HG02588 (cell line): Measurements from ENCODE around the gene PURA.

Experiments used
- ATAC-seq: cut with Tn5 transposase; IDR thresholded peaks from one replicate; pipeline ENCODE4 v1.9.1; 2021; ENCODE audit warnings: mild to moderate bottlenecking, moderate library complexity; ENCODE audit not compliant: unreplicated experiment

PURA gene

DNA sequence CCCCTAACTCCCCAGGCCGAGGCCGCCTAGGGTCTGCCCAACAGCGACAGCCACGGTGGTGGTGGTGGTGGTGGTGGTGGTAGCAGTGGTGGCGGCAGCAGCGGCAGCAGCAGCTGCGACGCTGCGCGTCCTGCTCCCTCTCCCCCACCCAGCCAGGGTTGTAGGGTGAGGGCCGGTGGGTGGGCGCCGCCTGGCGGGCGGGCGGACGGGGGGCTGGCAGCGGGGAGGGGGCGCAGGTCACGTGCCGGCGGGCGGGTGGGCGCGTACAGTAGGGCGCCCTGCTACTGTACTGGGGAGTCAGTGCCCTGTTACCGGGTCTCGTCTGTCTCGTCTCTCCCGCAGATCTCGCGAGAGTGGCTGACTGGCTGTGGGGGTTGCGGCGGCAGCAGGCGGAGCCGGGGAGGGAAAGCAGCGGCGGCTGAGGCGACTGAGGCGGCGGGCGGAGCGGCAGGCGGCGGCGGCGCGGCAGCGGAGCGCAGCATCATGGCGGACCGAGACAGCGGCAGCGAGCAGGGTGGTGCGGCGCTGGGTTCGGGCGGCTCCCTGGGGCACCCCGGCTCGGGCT lies at the start of gene PURA:
Gene PURA, plus strand, starts transcription at position 411 of the 565 bp plus-strand sequence. Its CDS starts 73 bp downstream, at position 484.
- ATAC-seq = peak; percentile 89

DNA sequence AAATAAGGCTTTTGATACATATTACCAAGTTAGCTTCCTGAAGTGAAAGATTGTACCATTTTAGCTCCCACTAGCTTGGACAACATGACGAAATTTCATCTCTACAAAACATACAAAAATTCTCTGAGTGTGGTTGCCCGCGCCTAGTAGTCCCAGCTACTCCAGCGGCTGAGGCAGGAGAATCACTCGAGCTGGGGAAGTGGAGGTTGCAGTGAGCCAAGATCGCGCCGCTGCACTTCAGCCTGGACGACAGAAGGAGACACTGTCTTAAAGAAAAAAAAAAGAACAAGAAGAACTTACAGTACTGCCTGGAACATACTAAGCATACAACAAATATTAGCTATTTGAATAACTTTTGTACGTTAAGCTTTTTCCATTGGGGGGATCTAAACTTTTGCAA lies 41.1 kb upstream of the PURA start:
- no peak for ATAC-seq

DNA sequence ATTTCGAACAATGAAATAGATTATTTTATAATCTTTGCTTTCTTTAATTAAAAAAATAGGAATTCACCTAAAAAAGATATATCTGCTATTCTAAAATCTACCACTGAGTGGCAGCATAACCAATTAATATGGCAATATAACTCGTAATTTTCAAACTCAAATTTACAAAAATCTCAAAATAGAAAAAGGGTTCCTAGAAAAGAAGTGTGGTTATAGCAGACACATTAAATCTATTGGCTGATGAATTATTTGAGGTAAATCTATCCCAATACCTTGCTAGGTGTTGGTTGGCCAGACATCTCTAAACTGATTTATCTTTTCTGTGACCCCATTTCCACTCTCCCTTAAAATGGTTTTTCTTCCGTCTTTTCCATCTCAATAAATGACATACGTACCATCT lies 40.6 kb upstream of the PURA start:
- ATAC-seq = no peak

DNA sequence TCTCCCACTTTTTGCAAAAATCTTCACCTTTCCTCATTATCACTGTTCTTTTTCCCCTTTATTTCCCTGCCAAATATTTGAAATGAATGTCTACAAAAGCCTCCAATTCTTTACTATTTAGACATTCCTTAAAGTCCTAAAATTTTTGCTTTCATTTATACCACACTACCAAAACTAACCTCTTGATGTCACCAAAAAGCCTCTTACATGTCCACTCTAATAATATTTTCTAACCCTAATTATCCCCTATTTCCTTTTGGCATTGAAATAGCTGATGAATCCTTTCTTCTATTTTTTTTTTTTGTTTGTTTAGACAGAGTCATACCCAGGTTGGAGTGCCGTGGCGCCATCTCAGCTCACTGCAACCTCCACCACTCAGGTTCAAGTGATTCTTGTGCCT lies 38.5 kb upstream of the PURA start:
- no peak for ATAC-seq

DNA sequence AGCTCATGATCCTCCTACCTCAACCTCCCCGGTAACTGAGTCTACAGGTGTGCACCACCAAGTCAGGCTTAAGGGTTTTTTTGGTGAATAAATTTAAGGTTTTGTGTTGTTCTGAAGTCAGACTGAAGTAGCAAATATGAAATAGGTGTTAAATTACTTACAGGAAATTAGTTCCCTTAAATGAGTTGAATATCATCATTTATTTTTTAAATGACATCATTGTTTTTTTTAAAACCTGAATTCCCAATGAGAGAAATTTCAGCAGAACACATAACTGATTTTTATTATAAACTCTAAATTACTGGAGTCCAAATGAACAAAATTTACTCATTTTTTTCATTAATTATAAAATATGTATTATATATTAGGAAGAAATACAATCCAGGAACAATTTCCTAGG lies 37.8 kb upstream of the PURA start:
- no peak for ATAC-seq

DNA sequence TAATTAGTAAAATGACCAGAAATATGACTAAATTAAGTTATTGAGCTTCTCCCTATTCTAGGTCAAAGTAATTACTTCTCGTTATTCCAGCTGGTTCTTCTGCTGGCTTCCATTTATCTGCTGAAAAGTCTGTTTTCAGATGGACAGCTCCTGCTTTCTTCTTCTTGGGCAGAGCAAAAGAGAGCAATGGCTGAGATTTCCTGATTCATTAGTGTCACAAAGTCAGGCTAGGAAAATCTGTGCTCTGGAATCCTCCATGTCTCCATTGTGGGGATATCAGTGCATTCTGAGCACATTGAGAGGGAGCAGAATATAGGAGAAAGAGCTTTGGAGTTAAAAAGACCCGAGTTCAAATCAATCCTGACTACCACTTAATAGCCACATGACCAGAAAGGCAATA lies 37.1 kb upstream of the PURA start:
- no peak for ATAC-seq

DNA sequence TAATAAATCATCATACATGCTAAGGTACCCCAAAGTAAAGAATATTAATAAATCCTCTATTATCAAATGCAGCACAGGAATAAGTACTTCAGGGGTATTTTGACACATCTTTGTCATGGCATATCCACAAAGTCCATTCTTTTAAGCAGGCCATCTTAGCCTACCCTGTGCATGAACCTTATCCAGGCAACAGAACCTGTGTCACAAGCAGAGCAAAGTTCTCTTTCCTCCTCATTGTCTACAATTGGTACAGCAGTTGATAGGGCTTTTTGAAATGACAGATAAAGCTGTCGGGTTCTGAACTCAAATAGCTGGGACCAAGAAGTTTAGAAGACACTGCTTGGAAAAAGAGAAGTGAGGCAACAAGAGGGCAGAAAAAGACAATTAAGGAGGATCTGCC lies 30.8 kb upstream of the PURA start:
- ATAC-seq = no peak

DNA sequence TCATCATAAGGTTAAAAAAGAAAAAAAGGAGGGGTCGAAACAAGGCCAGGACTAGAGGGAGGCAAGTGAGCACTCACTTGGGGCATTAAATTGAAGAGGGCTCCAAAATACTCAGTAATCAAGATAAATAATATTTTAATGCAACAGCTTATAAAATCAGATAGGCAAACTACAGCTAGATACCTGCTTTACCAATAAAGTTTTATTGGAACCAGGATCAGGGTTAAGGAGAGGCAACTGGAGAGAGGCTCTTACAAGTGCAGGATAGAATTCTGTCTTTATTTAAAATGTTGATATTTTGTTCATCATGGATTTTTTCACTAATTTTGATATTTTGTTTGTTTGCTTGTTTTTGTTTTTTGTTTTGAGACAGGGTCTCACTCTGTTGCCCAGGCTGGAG lies 30.3 kb upstream of the PURA start:
- ATAC-seq = no peak

DNA sequence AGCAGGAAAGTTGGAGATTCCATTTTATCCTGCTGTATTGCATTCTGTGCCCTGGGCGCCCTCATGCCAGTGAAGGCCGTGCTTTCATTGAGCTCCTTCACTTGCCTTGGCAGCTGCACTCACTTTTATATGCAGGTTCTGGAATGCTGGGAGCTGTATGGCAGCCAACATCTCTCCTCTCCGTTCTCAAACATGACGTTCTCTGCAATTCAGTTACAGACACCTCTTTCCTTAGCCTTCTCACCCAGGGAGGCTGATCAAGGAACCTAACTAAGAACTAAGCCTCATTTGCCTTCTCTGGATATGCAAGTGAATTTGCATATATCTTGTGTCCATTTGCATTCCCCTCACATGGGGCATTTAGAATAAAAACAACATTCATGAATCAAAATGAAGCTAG lies 29.4 kb upstream of the PURA start:
- ATAC-seq = no peak

DNA sequence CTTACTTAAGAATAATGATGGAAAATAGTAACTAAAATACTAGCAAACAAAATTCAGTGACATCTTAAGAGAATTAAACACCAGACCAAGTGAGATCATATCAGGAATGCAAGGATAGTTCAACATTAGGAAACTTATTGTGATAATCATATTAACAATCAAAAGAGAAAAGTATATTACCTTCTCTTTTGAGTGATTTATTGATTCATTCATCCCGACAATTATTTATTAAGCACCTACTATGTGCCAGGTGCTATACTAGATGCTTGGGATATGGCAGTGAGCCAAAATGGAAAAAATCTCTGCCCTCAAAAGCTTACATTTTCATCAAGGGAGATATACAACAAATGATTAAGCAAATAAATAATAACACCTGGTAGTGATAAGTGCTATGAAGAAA lies 23.7 kb upstream of the PURA start:
- ATAC-seq = no peak

DNA sequence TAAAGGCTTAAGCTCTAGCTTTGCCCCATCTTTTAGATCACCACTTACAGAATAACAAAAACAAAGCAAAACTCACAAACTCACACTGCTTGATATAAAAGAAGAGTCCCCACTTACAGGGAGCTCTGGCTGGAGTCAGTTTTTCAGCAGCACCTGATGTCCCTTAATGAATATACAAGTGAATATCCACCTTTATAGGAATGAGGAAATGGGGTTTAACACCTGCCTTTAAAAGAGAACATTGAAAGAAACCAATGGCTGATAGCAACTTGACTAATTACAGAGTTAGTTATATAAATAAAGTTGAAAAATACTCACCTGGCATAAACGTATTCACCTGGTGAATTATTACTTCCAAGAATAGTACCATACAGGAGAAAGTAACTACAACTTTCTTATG lies 20.7 kb upstream of the PURA start:
- ATAC-seq = no peak

DNA sequence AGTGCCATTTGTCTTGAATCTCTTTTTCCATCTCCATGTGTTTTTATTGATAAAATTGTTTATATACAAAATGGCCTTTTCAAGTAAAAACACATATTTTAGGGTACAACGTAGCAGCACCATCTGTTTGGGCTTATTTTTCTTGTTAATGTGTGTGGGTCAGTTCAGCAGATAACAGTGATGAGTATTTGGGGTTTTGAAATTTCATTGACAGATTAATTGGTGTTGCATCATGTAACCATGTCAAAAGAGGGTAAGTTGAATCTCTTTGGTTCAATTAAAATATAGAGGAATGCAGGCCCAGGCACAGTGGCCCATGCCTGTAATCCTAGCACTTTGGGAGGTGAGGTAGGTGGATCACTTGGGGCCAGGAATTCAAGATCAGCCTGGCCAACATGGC lies 20.0 kb upstream of the PURA start:
- ATAC-seq = no peak

DNA sequence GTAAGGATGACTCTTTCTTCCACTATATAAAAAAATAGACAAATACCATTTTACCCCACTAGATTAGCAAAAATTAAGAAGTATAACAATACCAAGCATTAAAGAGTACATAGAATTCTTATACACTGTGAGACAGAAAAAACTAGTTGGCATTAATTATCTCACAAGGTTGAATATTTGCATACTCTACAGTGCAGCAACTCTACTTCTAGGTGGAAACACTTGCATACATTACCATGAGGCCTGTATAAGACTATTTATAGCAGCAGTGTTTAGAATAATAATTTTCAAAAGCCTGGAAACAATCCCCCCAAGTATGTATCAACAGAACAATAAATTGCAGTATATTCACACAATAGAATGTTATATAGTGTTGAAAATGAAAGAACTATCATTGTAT lies 19.0 kb upstream of the PURA start:
- ATAC-seq = no peak

DNA sequence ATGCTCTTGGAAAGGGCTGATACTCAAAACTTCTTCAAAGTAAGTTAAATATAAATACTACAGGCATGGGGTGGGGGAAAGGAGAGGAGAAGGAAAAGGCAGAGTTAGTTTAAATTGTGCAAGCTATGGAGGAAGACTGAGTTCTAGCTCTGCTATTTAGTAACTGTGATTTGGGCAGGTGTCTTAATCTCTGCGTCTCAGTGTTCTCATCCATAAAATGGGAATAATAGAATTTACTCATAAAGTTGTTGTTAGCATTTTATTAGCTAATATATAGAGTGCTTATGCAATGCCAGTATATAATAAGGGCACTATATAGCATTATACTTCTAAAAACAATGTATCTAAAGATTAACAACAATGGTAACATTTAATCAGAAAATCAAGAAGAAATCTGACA lies 12.7 kb upstream of the PURA start:
- ATAC-seq = no peak

DNA sequence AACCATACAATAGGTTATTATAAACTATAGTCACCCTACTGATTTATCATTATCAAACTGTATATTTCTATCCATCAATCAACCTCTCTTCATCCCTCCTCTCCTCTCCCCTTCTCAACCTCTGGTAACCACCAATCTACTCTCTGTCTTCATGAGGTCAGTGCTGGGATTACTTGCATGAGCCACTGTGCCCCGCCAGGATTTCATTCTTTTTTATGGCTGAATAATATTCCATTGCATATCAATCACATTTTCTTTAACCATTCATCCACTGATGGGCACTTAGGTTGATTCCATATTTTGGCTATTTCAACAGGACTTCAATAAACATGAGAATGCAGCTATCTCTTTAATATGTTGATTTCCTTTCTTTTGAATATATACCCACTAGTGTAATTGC lies 10.8 kb upstream of the PURA start:
- ATAC-seq = no peak

DNA sequence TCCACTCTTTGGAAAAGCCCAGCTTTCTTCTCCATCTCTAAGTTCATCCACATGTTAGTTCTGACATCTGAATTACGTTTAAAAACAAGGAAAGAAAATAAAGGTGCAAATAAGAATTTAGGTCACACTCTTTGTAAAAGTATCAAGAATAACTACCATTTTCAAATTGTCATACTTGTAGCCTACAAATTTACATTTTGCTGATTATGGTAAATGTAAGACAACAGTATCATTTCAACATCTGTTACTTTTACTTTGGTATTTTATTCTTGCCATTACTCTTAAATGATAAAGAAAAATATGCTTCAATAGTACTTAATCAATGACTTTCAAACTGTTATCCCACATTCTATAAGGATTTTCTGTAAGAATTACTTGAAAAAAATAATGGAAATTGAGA lies 9.8 kb upstream of the PURA start:
- no peak for ATAC-seq

DNA sequence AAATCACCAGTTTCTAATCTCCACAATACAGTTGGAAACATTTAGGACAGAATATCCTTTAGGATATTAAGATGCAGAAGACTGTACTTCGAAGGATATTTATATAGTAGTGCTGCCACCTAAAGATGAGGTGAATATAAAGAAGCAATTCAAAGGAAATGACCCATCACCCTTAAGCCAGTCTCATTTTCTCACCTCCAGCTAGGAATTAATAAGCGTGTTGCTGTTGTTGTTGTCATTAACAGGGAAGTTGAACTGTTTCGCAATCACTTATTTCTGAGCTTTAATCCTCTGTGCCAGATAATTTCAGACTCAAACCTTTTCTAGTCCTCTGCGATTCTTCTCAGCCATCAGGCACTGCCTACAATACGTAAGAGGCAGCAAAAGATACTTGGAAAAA lies 7.8 kb upstream of the PURA start:
- no peak for ATAC-seq

DNA sequence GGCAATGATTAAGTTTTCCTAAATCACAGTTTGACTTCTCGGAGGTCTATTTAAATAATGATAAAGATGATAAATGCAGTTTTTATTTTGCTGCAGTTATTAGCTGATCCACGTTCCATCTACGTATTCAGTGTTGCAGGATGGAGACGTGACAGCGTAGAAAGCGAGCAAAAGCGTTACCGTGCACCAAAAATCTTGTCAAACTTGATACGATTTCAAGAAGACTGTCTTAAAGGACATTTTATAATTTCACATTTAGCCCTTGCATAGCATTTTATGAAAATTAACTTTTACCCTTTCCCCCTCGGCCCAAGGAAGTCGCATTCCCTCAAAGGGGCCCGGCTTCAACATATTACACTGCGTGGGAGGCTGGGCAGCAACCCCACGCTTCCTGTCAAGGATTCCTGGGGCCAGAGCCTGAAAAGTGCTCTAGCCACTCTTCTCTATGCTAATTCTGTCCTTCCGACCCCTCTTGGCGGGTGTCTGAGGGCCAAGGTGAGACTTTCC lies 7.1 kb upstream of the PURA start:
- no peak for ATAC-seq

DNA sequence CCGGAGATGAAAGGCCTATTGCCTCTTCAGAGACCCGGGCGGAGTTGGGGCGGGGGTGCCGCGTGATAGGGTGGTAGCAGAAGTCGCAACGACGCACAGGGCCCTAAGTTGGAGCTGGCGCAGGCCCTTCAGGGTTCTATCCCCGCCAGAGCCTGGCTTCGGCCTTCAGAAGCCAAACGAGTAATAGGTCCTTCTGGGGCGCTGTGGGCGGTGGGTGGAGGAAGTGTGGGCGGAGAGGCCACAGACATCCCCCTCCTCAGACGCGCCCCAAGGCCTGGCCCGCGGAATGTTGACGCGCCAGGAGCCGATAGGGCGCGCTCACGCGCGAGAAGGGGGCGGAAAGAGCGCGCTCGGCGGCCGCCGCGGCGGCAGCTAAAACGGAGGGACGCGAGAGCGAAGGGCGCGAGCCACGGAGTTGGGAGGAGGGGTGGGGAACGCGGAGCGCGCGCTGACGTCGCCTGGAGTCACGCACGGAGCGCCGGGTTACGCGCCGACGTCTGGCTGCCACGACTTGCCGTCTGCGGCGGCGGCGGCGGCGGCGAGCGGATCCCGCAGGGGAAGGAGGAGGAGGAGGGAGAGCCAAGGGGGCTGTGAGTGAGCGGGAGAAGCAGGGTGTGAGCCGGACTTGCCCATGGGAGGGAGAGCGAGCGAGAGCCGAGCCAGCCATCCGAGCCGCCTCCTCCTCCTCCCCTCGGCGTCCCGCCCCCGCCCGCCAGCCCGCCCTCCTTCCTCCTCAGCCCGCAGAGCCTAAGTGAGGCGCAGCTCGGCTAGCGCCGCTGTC lies 6.4 kb upstream of the PURA start:
- ATAC-seq = peak; percentile 88

DNA sequence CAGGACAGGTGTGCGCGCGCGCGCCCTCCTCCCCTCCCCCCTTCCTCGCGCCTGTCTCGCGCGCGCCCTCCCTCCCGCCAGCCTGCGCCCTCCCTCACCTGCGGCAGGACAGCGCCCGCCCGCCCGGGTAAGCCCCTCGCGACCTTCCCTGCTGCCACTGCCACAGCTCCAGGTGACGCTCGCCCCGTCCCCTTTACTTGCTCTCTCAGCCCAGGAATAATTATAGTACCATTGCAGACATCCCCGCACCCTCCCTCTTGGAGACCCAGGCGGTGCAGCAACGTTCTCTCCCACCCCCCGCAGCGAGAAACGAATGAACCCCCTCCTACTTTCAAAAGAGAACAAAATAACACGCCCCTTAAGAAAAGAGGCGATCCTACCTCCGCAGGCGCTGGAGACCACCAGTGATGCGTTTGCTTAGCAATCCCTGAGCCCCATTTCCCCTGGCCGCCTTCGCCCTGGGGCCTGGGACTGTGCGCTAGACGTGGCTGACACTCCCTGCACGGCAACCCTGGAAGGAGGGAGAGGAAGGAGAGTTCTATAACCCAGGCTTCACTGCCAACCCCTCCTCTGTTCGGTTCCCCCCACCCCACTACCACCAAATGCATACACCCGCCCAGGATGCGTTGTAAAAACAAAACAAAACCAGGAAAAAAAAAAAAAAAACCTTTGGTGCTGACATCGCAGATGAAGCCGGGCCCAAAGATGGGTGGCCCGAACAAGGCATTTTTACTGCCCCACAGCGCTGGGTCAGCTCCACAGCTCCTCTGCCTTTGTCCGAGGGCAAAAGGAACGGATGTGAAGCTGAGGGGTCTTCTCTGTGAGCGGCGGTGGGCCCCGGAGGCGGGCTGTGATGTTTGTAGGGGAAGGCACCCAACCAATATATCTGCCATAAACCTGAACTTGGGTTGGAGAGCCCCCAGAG lies 5.6 kb upstream of the PURA start:
- ATAC-seq = no peak

DNA sequence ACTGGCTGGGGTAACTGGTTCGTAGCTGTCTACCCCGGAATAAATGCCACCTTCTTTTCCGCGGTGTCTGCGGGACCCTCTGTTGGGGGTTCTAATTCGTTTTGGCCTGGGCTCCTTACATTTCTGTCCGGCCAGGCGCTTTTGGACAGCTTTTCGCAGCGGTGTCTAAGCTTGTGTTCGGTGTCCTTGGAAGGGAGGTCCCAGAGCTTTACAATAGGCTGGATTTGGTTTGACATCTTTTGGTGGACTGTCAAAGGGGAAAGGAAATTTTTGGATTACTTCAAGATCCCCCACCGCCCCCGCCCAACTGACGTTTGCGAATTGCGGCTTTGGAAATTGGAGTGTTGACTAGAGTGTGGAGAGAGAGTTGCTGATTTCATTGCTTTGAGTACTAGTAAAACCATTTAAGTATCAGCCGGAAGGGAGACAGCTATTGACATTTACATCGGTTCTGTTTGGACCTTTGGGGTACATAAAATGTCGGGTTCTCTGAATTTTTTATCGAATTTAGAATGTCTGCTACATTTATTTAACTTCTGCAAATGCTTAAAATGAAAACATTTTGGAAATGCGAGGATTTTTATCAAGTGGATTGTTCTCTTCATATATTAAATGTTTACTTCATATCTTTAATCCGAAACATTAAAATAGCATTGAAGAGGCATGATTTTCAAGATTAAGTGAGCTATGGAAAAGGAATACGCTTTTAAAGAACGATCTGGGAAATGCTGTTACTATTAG lies 4.7 kb upstream of the PURA start:
- ATAC-seq = no peak
